GM11168 (cell line): ENCODE measurements around the gene CD300E.
"Not testable (repeated sequence)": the region's sequence is repeated elsewhere in the genome, so short reads cannot be mapped to it uniquely, and the experiment has no call there.

Experiments
- in situ Hi-C: fragments of 300-500 bp; cut with MboI; formaldehyde crosslinking; loops from one replicate; pipeline ENCODE4 v1.12.0; 2022; ENCODE audit warnings: low sequenced_read_pairs; ENCODE audit not compliant: unreplicated experiment

Gene CD300E

DNA sequence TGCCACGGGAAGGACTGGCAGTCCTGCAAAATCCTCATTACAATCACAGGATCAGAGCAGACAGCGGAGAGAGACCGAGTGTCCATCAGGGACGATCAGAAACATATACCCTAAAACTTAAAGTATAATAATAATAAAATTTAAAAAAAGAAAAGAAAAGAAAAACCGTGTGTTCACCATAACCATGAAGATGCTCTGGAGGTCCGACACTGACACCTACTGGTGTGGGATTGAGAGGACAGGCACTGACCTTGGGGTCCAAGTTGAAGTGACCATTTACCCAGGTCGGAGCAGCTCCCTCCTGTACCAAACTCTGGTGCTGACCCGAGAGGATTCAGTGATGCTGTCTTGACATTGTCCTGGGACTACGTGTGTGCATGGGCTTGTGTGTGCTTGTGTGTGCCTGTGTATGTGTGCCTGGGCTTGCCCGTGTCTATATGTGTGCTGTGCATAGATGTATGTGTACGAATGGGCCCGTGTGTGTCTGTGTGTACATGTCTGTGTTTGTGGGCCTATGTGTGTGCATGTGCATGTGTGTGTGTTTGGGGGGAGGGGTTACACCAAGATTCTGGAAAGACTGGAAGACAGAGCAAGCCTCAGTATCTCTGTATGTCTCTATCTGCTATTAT lies 21.5 kb downstream of the CD300E start:
- in situ Hi-C loops: no loop called here

DNA sequence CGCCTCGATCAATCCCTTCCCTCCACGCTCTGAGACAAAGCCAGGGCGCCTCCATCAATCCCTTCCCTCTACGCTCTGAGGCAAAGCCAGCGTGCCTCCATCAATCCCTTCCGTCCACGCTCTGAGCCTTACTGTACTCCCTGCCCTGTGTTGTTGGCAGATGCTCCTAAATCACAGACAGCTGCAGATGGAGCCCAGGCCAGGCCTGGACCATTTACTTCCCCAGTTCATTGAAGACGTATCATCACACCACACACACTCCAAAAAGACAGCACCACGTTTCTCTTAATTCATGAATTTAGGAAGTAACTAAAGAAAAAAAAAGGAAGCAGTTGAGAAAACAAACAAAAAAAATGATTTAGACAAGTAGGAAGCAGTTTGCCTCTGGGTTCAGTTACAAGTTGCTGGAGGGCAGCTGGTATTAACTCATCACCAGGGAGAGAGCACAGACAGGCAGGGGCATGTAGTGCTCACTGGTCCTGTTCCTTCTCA lies 24.0 kb downstream of the CD300E start:
- in situ Hi-C loops: no loop called here

- in situ Hi-C loops: no loop called here
Measured at GRCh38 chr17:74599023-74599399, 24.5 kb downstream of the CD300E start.

DNA sequence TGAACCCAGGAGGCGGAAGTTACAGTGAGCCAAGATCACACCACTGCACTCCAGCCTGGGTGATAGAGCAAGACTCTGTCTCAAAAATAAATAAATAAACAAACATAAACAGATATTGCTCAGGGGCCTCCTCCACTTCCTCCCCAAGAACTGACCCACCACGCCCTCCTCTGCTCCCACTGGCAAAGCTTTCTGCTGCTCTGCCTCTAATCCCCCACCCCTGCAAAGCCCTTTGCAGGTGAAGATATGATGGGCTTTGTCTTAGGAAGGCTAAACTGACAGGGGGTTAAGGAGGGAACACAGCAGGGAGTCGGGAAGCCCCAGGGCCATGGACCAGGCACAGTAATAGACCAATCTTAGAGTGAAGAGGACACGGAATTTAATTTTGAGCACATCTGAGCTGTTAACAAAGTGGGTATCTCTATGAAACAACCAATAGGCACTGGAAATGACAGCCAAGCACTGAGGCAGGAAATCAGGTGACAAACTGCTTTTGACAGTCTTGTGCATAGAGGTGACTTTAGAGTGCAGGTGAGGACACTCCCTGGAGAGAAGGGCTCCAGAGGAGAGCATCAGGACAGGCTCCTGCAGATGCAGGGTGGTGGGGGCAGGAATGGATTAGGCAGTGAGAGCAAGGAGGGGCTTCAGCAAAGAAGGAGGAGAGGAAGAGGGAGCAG lies 25.1 kb downstream of the CD300E start:
- in situ Hi-C loops: no loop called here

DNA sequence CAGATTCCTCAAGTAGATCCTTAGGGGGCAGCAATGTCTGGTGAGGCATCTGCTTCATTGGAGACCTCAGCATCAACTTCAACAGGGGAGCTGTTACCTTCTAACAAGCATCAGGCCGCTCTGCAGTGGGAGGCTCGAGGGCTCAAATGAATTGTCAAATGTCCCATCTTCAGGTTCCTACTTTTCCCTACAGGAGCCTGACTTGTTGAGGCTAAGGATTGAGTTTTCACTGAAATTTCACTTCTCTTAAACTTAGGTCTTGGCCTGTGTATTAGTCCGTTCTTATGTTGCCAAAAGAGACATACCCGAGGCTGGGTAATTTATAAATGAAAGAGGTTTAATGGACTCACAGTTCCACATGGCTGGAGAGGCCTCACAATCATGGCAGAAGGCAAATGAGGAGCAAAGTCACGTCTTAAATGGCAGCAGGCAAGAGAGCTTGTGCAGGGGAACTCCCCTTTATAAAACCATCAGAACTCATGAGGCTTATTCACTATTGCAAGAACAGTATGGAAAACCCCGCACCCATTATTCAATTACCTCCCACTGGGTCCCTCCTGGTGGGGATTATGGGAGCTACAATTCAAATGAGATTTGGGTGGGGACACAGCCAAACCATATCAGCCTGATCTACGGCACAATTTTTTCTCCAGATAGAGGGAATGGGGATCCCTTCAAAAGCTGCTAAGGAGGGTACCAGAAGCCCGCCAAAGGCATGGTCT lies 26.3 kb downstream of the CD300E start:
- in situ Hi-C loops: no loop called here

- in situ Hi-C loops: no loop called here
Measured at GRCh38 chr17:74595037-74595750, 28.3 kb downstream of the CD300E start.

DNA sequence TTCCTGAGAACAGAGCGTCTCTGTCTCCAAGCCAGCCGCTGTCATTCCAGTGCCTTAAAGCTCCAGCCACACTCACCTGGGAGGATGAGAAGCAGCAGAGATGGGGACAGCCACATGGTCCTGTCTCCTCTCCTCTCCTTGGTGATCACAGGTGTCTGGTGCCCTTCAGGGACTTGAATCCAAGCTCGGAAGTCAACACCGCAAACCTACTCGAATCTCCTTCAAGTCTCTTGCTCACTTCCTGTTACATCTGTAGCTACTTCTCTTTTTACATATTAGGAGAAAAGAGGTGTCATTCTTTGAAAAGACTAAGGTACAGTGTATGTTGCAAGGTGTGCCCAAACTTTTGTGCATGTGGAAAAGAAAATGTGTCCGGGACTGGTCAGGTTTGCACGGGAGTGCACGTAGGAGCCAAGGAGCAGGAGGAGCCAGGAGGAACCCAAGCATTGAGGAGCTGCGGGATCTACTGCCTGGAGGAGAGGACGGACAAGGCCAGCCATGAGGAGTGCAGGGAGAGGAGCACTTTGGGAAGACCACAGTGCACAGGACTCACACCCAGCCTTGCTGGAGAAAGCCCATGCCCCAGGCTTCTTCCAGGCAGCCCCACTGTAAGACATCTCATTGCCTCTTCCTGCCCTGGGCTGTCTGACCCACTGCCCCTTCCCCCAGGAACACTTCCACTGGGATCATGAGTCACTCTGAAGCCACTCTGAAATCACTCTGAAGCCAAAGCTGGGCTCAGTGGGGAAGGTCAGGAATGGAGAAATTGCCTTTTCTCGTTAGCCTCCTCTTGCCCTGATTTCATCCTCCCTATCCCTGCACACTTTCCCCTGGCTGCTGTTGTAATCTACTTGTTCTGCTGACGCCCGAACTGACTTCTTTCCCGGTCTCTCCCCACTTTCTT lies 31.2 kb downstream of the CD300E start, which contains the start of gene CD300LD:
CD300LD (minus strand) TSS at position 197 of the 904 bp plus-strand sequence; CDS start at position 116, 81 bp downstream.
- in situ Hi-C loops: no loop called here

DNA sequence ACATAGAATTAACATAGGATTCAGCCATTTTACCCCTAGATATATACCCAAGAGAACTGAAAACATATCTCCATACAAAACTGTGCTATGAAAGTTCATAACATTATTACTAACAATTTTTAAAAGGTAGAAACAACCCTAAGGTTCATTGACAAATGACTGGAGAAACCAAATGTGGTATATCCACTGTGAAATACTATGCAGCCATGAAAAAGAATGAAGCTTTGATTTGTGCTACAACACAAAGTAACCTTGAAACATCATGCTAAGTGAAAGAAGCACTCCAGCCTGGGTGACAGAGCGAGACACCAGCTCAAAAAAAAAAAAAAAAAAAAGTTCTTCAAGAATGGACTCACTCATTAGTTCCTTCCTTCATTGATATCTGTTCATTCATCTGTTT lies 32.0 kb downstream of the CD300E start:
- in situ Hi-C loops: no loop called here

DNA sequence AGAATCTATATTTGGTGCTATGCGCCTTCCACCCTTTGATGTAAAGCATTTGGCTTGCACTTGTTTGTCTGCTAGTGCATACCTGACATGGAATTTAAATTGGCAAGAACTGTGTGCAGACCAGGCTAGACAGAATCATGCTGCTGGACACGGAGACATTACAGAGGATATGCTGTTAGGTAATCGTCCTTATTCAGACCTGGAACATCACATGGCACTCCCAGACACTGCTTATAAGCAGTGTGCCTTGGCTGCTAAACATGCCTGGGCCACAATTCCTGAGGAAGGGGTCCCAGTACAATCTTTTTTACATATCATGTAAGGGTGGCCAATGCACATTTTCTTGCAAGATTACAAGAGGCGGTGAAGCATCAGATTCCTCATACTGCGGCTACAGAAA lies 37.8 kb downstream of the CD300E start:
- in situ Hi-C loops: no loop called here

- in situ Hi-C loops: no loop called here
Measured at GRCh38 chr17:74584292-74585060, 39.1 kb downstream of the CD300E start.

DNA sequence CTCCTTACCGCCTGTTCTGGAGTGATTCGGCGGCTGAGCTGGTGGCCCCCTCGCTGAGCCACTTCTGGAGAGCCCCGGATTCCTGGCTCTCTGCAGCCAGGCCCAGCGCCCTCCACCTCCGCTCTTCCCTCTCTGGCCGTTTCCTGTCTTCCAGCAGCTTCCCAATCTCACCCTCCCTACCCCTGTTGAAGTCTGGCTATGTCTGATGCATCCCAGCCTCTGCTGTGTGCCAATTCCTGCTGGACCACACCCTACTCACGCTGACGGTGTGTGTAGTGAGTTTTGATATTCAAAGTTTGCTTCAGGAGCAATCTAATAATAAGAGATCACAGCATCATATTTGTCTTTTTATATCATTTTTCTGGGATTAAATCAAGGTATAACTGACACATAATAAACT lies 40.9 kb downstream of the CD300E start:
- in situ Hi-C loops: no loop called here

GRCh38 chr17:74579900-74580299 lies 43.6 kb downstream of the CD300E start:
- in situ Hi-C loops: no loop called here

DNA sequence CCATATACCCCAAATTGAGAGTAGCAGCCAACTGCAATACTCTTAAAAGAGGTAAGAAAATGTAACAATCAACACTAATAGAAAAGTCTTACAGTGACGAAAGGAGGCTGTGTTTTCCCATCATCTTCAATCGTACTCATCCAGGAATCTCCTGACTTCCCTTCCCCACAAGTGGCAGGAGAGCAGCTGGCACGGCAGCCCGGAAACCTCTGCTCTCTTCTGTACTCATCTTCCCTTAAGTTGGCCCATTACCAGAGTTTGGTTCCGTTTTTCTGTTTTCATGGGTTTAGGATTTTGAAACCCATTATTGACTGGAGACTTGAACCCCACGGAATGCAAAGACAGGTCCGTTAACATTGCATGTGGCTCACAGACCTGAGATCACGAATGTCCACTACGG lies 44.6 kb downstream of the CD300E start:
- in situ Hi-C loops: no loop called here

GRCh38 chr17:74574489-74575142 lies 48.9 kb downstream of the CD300E start:
- in situ Hi-C loops: no loop called here

DNA sequence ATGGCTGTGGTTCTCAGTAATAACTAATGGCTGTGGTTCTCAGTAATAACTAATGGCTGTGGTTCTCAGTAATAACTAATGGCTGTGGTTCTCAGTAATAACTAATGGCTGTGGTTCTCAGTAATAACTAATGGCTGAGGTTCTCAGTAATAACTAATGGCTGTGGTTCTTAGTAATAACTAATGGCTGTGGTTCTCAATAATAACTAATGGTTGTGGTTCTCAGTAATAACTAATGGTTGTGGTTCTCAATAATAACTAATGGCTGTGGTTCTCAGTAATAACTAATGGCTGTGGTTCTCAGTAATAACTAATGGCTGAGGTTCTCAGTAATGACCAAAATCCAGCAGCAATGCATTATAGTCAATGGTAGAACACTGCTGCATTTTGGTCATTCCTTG lies 49.9 kb downstream of the CD300E start:
- in situ Hi-C loops: not testable (repeated sequence)

GRCh38 chr17:74573169-74573568 lies 50.4 kb downstream of the CD300E start:
- in situ Hi-C loops: no loop called here

- in situ Hi-C loops: no loop called here
Measured at GRCh38 chr17:74571621-74572270, 51.8 kb downstream of the CD300E start.
